HepG2 (cell line): ENCODE data around the gene BCAR3. TPM values are rescaled to one million over a fixed set of nuclear protein-coding genes. Genes with fewer than 3 reads are reported as not detected.

ENCODE experiments used
- ARID4A ChIP-seq: sonication (generic); formaldehyde crosslinking; IDR thresholded peaks from 2 replicates; pipeline ENCODE4 v1.5.0; 2020; ENCODE audit warnings: mild to moderate bottlenecking, missing genetic modification reagents, borderline replicate concordance
- BATF2 ChIP-seq: sonication (generic); formaldehyde crosslinking; IDR thresholded peaks from 2 replicates; pipeline ENCODE4 v1.8.0; 2022; ENCODE audit warnings: mild to moderate bottlenecking, missing genetic modification reagents, moderate library complexity
- CHD2 ChIP-seq: IDR thresholded peaks from 2 replicates; pipeline ENCODE4 v1.6.1; 2011; ENCODE audit warnings: low read depth, low read length, improper control_type of control experiment
- HMGXB4 ChIP-seq, 2 experiments: sonication (generic) in 1 of 2; formaldehyde crosslinking in 1 of 2; IDR thresholded peaks; 2 replicates each; pipeline versions ENCODE4 v1.4.0 to v1.6.1; 2018 to 2020; ENCODE audit warnings: missing genetic modification reagents in 2 of 2, borderline replicate concordance in 1 of 2, low read depth in 1 of 2, mild to moderate bottlenecking in 1 of 2, missing biosample characterization in 1 of 2
- HOXA5 ChIP-seq: sonication (generic); formaldehyde crosslinking; IDR thresholded peaks from 2 replicates; pipeline ENCODE4 v1.4.0; 2020; ENCODE audit warnings: missing genetic modification reagents
- KLF11 ChIP-seq: IDR thresholded peaks from 2 replicates; pipeline ENCODE4 v1.6.1; 2016; ENCODE audit warnings: missing compliant biosample characterization
- KMT2B ChIP-seq: IDR thresholded peaks from 2 replicates; pipeline ENCODE4 v1.6.1; 2016; ENCODE audit warnings: missing genetic modification reagents, missing compliant biosample characterization
- NCOA2 ChIP-seq: sonication (generic); formaldehyde crosslinking; IDR thresholded peaks from 2 replicates; pipeline ENCODE4 v1.8.0; 2022; ENCODE audit warnings: inconsistent platforms
- PITX1 ChIP-seq: sonication (generic); formaldehyde crosslinking; IDR thresholded peaks from 2 replicates; pipeline ENCODE4 v1.5.1; 2020; ENCODE audit warnings: mild to moderate bottlenecking, missing genetic modification reagents
- RELA ChIP-seq: sonication (generic); formaldehyde crosslinking; IDR thresholded peaks from 2 replicates; pipeline ENCODE4 v1.4.0; 2020; ENCODE audit warnings: missing genetic modification reagents
- RORA ChIP-seq: sonication (generic); formaldehyde crosslinking; IDR thresholded peaks from 2 replicates; pipeline ENCODE4 v1.5.0; 2020; ENCODE audit warnings: mild to moderate bottlenecking, missing genetic modification reagents, moderate library complexity
- ZBTB25 ChIP-seq: IDR thresholded peaks from 2 replicates; pipeline ENCODE4 v1.6.1; 2018; ENCODE audit warnings: missing genetic modification reagents
- ZBTB38 ChIP-seq: sonication (generic); formaldehyde crosslinking; IDR thresholded peaks from 2 replicates; pipeline ENCODE4 v1.5.1; 2020; ENCODE audit warnings: mild to moderate bottlenecking, missing genetic modification reagents
- ZC3H13 ChIP-seq: sonication (generic); formaldehyde crosslinking; IDR thresholded peaks from 2 replicates; pipeline ENCODE4 v1.8.1; 2023; ENCODE audit warnings: mild to moderate bottlenecking, missing genetic modification reagents, moderate library complexity
- ZNF260 ChIP-seq: sonication (generic); formaldehyde crosslinking; IDR thresholded peaks from 2 replicates; pipeline ENCODE4 v1.4.0; 2020; ENCODE audit warnings: missing genetic modification reagents, low read depth, mild to moderate bottlenecking, borderline replicate concordance
- ZNF639 ChIP-seq: conservative IDR thresholded peaks from 2 replicates; pipeline ENCODE4 v1.6.1; 2018; ENCODE audit warnings: missing genetic modification reagents
- ZSCAN22 ChIP-seq: sonication (generic); formaldehyde crosslinking; IDR thresholded peaks from 2 replicates; pipeline ENCODE4 v1.4.0; 2020; ENCODE audit warnings: mild to moderate bottlenecking, missing genetic modification reagents
- polyA plus RNA-seq, 8 experiments: library from polyadenylated mRNA; depleted of rRNA in 3 of 8; stranded (reverse) in 7 of 8; unstranded in 1 of 8; fragments of >200 nt; fragmentation: Illumina TruSeq in 4 of 8; extraction: Trizol in 4 of 8; gene quantifications; 2 replicates each; pipeline versions ENCODE4 v1.2.1 to v1.2.3, GENCODE V29; 2011 to 2016; ENCODE audit warnings: low read depth in 4 of 8, missing spikeins in 1 of 8, mixed read lengths in 1 of 8; ENCODE audit not compliant: insufficient read depth in 1 of 8
- total RNA-seq, 5 experiments: library from RNA; depleted of rRNA; stranded (reverse); fragments of >200 nt; fragmentation: Illumina TruSeq; extraction: Trizol; gene quantifications; 2 replicates each; pipeline ENCODE4 v1.2.3, GENCODE V29; 2016; ENCODE audit warnings: low read depth in 1 of 5

The BCAR3 gene
- total and polyA plus RNA-seq, 2 of the 13 experiments (the other 11 are each of a cell fraction or from before 2014, with no cell fraction given), result 3.6 to 4.8 TPM

GRCh38 chr1:93617670-93618499 is 63.8 kb downstream of the BCAR3 start (continued):
- 0 out of 2 replicates have a peak, but pooled peaks have one; percentile 15 for TF ChIP-seq ZNF639 (CRISPR knock-in tag)
- peak; percentile 22; the same call in 1 of the 2 replicates for TF ChIP-seq HOXA5 (CRISPR knock-in tag)
- TF ChIP-seq ZBTB38 (CRISPR knock-in tag), result no peak
- peak; percentile 50 for TF ChIP-seq PITX1 (CRISPR knock-in tag)
- 0 out of 2 replicates have a peak, but pooled peaks have one; percentile 27 for TF ChIP-seq ZSCAN22 (CRISPR knock-in tag)
- TF ChIP-seq ZBTB25 (CRISPR knock-in tag), result 0 out of 2 replicates have a peak, but pooled peaks have one; percentile 24
- 0 out of 2 replicates have a peak, but pooled peaks have one; percentile 54 for TF ChIP-seq RORA (CRISPR knock-in tag)
- TF ChIP-seq KLF11 (CRISPR knock-in tag), result peak; percentile 50
- TF ChIP-seq CHD2, result no peak
- no peak; a peak in 2 of 4 replicates for TF ChIP-seq HMGXB4 (CRISPR knock-in tag; IDR thresholded peaks at IDR 0.05; ENCODE audit: borderline replicate concordance in 1 of 2, low read depth in 1 of 2)
- TF ChIP-seq RELA, result no peak
- TF ChIP-seq KMT2B (CRISPR knock-in tag), result 0 out of 2 replicates have a peak, but pooled peaks have one; percentile 4
- 0 out of 2 replicates have a peak, but pooled peaks have one; percentile 42 for TF ChIP-seq BATF2 (CRISPR knock-in tag)
- TF ChIP-seq ARID4A, result peak; percentile 36; the same call in 1 of the 2 replicates
- TF ChIP-seq ZNF260 (CRISPR knock-in tag), result no peak
- TF ChIP-seq NCOA2 (CRISPR knock-in tag), result peak; percentile 82
- 0 out of 2 replicates have a peak, but pooled peaks have one; percentile 64 for TF ChIP-seq ZC3H13 (CRISPR knock-in tag)
